GM21367 (cell line): ENCODE measurements around the gene GSDMA.

Source experiments
- ATAC-seq: cut with Tn5 transposase; IDR thresholded peaks from one replicate; pipeline ENCODE4 v1.9.1; 2021; ENCODE audit not compliant: unreplicated experiment

The GSDMA gene

GRCh38 chr17:39960524-39961041 is 2.2 kb upstream of the GSDMA start:
- ATAC-seq = no peak

- no peak for ATAC-seq
Observed at GRCh38 chr17:39963829-39964228, 1.0 kb downstream of the GSDMA start.

GRCh38 chr17:39965017-39965699 is 2.4 kb downstream of the GSDMA start:
- no peak for ATAC-seq

GRCh38 chr17:39966771-39967170 is 4.0 kb downstream of the GSDMA start:
- ATAC-seq = no peak

GRCh38 chr17:39968761-39969160 is 6.0 kb downstream of the GSDMA start:
- no peak for ATAC-seq

- ATAC-seq = no peak
Observed at GRCh38 chr17:39969375-39969774, 6.6 kb downstream of the GSDMA start.

- ATAC-seq = no peak
Observed at GRCh38 chr17:39970157-39970692, 7.4 kb downstream of the GSDMA start.

- ATAC-seq = no peak
Observed at GRCh38 chr17:39971076-39971603, 8.3 kb downstream of the GSDMA start.

- no peak for ATAC-seq
Observed at GRCh38 chr17:39972271-39972670, 9.5 kb downstream of the GSDMA start.

GRCh38 chr17:39973496-39973895 is 10.7 kb downstream of the GSDMA start:
- ATAC-seq = no peak

GRCh38 chr17:39974433-39974832 is 11.6 kb downstream of the GSDMA start:
- ATAC-seq = no peak

GRCh38 chr17:39975801-39976200 is 13.0 kb downstream of the GSDMA start:
- ATAC-seq = no peak

GRCh38 chr17:39979016-39979670 is 16.3 kb downstream of the GSDMA start:
- no peak for ATAC-seq

GRCh38 chr17:39979893-39980350 is 17.1 kb downstream of the GSDMA start:
- no peak for ATAC-seq

GRCh38 chr17:39980351-39981206 is 17.8 kb downstream of the GSDMA start, which contains the start of gene PSMD3:
Gene PSMD3, plus strand, starts transcription at chr17:39980807. Its CDS starts 164 bp downstream, at chr17:39980971.
- ATAC-seq = peak; percentile 88

GRCh38 chr17:39981207-39981741 is 18.5 kb downstream of the GSDMA start:
- ATAC-seq = no peak

- ATAC-seq = no peak
Observed at GRCh38 chr17:39981766-39982375, 19.1 kb downstream of the GSDMA start.

GRCh38 chr17:39988206-39988810 is 25.5 kb downstream of the GSDMA start:
- ATAC-seq = no peak

- ATAC-seq = no peak
Observed at GRCh38 chr17:39994448-39994847, 31.6 kb downstream of the GSDMA start.

GRCh38 chr17:39995438-39995837 is 32.6 kb downstream of the GSDMA start:
- no peak for ATAC-seq
